Vagina (tissue), 2 donors: ENCODE measurements around the gene SLTM.

Source experiments
- CTCF ChIP-seq, 3 experiments: fragments of 450-650 bp in 2 of 3; fragments of 200-600 bp in 1 of 3; sonication (generic) in 1 of 3; IDR thresholded peaks; one replicate each; pipeline ENCODE4 v1.5.1; 2017 to 2019; ENCODE audit warnings: antibody characterized with exemption in 3 of 3, mild to moderate bottlenecking in 2 of 3, moderate library complexity in 2 of 3
- POLR2A ChIP-seq, 2 donors: fragments of 450-650 bp; IDR thresholded peaks; one replicate each; pipeline ENCODE4 v1.6.1; 2017; ENCODE audit warnings: antibody characterized with exemption in 2 of 2, mild to moderate bottlenecking in 2 of 2, moderate library complexity in 2 of 2
- POLR2AphosphoS5 ChIP-seq, 2 donors: sonication (generic); formaldehyde crosslinking; IDR thresholded peaks; one replicate each; pipeline ENCODE4 v1.9.0; 2017; ENCODE audit warnings: antibody characterized with exemption in 2 of 2, mild to moderate bottlenecking in 2 of 2, low read depth in 1 of 2; ENCODE audit not compliant: insufficient read depth in 1 of 2

GRCh38 chr15:58962662-58963565 is 29.4 kb upstream of the SLTM start:
- TF ChIP-seq CTCF (IDR thresholded peaks at IDR 0.05) (no peak), POLR2A (IDR thresholded peaks at IDR 0.05) (no peak), POLR2AphosphoS5 (IDR thresholded peaks at IDR 0.05; ENCODE audit: insufficient read depth in 1 of 2, low read depth in 1 of 2) (no peak)
